ENCODE measurements around the gene ZNF302.
A peak's percentile ranks its signal among the peaks of the same experiment; 100 is the strongest.
"Not testable (repeated sequence)": the region's sequence is repeated elsewhere in the genome, so short reads cannot be mapped to it uniquely, and the experiment has no call there.

The ZNF302 gene

DNA sequence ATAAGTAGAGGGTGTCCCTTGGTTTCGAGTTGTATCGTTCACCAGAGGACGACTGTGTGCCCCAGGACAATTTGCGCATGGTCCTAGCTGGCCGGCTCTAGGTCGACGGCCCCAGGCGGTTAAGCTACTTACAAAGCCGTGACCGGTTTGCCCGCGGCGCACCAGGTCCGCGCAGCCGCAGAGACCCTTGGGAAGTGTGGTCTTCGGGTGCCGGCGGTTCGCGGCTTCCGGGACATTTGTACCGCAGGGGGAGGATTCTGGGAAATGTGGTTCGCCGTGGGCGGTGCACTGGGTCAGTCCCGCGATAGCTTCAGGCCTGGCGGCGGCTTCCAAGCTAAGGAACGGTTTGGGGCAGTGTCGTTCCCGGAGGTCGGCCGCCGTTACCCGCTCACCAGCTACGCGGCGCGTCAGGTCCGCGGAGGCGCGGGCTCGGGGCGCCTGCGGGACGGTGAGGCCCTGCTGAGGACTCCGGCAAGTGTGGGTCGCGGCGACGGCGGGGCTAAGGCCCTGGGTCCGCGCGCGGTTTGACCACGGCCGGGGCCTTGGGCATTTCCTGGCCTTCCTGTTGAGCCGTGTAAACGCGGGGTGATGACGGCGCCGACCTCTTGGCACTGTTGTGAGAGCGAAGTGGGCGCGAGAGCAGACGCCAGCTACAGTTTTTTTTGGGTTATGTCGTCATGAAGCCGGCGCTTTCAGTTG is at the start of gene ZNF302:
ZNF302 (plus strand) TSS at position 293 of the 699 bp plus-strand sequence. CDS start 1,127 bp downstream, outside the sequence.
- DNase-seq, result peak; percentile 97

DNA sequence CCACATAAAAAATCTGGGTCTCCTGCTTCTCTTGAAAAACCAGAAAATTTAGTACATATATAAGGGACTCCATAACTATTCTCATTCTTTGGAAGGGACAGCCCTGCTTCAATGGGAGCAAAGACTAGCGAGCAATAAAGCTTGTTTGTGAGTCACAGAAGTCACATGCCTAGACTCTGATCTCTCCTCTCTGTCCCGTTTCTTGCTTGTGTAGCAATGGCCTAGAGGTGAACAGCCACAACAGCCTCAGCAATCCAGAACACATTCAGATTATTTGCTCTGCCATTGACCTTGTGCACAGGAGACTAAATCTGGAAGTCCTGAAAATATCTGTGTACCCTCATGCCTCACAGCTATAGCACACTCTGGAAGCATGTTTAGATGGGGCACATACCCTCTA is 43.7 kb upstream of the ZNF302 start:
- no peak for DNase-seq

DNA sequence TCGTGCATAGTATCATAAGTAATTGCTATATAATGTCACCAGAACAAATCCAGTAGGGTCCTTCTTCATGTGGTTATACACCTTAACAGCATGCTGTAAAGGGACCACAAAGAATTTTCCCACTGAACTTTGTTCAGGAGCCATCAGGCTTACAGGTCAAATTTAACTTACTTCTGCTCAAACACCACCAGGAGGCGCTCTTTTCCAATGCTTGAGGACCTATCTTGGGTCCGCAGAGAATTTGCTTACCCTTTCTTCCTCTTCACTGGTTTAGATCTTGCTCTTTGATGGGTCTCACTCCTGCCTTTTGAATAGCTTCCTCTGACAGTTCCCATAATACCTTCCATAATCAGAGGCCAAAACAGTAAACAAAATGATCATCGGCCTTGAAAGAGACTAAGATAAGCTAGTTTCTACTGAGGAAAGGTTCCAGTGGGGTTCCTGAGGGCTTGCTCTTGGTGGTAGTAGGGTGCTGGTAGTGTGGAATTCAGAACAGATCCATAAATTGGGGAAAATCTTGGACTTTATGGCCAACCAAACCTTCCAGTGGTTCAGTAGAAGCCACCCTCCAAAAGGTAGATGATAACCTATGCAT is 37.9 kb upstream of the ZNF302 start:
- DNase-seq, result peak; percentile 78

- DNase-seq, result no peak
Observed at GRCh38 chr19:34642241-34642640, 35.2 kb upstream of the ZNF302 start.

DNA sequence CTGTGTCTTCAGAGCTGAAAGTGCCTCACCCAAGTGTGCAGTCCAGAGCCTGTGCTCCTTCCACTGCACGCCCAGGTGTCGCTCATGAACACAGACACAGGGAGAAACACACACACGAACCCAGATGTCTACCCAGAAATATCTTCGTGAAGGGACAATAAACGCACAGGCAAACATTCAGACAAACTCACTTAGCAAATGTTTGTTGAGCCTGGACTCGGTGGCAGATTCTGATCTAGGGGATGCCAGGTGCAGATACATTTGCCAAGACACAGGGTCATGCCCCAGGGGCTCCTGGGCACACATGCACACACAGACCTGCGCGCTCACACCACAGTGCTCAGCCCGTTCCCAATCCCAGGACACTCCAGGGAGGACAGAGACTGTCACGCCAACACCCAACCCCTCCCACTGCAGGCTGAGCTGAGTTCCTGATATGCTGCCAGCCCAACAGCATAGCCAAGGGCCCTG is 32.5 kb upstream of the ZNF302 start:
- DNase-seq, result no peak

GRCh38 chr19:34645551-34645950 is 31.9 kb upstream of the ZNF302 start:
- DNase-seq, result peak; percentile 18

DNA sequence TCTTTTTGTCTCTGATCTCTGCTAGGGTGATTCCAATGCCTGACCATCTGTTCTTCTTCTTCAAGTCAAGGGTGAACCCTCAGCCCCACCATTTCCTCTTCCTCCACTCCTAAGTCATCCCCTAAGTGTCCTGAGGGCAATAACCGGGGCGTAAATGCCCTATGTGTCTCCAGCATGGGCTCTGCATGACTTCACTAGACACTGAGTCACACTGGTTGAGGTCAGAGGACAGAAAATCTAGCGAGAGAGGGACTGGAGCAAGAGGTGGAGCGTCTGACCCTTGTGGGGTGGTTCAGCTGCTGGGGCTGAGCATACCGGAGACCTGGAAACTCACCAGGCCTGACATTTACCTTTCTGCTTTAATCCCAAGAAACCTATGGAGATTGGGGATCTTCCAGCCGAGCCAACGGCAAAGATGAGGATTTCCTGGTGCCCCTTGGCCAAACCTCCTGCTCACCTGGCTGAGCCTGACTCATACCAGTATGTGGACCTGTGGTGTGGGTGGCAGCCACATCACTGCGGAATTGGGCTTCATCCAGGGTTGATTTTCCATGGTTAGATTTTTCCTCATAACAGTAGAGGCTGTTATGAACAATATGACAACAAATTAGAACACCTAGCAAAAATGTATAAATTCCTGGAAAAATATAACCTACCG is 27.5 kb upstream of the ZNF302 start:
- no peak for DNase-seq

DNA sequence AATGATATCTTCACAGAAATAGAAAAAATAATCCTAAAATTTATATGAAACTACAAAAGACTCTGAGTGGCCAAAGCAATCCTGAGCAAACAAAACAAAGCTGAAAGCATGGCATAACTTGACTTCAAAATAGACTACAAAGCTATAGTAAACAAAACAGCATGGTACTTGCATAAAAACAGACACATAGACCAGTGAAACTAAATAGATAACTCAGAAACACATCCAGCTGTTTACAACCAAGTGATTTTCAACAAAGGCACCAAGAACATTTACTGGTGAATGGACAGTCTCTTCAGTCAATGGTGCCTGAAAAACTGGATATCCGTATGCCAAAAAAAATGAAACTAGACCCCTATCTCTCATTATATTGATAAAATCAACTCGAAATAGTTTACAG is 25.7 kb upstream of the ZNF302 start:
- no peak for DNase-seq

DNA sequence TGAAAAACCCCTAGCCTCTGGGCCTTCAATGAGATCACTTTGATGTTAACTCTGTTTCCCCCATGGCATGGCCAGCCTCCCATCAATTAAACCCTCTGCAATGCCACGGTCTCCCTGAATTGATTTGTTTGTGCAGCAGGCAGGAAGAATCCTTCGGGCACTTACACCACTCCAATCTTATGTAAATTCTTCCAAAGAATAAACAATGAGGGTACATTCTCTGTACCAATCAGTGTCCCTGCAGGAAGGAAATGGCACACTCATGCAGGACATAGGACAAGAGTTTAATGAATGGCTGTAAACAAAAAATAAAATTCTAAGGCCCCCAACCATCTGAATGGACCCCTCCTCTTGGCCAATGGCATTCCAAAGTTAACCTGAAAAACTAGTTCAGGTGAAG is 22.7 kb upstream of the ZNF302 start:
- DNase-seq, result no peak

- DNase-seq, result no peak
Observed at GRCh38 chr19:34655651-34656050, 21.8 kb upstream of the ZNF302 start.

DNA sequence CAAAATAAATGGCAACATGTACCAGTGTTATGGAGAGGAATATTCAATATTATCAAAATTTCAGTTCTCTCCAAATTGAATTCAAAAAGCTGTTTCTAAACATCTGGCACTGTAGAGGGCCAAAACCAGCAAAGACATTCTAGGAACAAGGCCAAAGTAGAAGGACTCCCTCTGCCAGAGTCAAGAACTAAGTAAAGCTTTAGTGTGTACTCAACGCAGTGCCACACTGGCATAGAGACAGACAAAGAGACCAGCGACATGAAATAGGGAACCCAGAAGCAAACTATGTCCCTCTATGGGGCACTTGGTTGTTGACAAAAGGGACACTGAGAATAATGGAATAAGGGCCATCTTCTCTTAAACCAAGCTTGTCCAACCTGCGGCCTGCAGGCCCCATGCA is 16.1 kb upstream of the ZNF302 start:
- no peak for DNase-seq

DNA sequence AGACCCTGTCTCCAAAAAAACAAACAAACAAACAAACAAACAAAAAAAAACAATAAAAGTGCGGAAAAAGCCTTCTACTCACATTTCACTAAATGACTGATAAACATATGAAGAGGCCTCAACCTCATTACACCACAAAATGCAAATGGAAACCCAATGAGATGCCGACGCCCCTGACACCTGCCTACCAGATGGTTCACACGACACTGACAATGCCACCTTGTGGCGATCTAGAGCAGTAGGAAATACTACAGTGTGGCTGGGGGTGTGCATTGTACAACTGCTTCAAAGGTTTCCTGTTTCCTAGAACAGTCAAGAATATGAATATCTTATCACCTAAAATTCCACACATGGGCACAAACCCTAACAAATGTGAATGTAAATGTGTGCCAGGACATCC is 14.6 kb upstream of the ZNF302 start:
- peak; percentile 33 for DNase-seq

- no peak for DNase-seq
Observed at GRCh38 chr19:34664168-34664567, 13.3 kb upstream of the ZNF302 start.

- no peak for DNase-seq
Observed at GRCh38 chr19:34664870-34665269, 12.6 kb upstream of the ZNF302 start.

DNA sequence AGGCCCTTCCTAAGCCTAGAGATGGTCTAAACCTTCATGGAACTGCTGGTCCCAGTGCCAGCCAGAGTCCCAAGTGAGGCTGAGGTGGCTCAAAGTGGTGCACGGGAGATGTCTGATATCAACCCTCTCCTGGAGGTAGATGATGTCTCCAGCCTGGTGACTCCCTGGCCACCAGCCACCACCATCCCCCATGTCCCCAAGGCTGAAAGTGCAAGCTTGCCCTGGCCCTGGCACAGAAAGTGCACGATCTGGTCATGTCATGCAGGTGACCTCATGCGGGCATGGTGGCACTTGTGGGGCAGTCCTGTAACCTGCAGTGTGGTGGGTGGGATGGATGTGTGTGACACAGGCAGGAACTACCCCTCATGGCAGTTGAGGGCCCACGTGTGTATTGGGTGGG is 12.2 kb upstream of the ZNF302 start:
- not testable (repeated sequence) for DNase-seq

DNA sequence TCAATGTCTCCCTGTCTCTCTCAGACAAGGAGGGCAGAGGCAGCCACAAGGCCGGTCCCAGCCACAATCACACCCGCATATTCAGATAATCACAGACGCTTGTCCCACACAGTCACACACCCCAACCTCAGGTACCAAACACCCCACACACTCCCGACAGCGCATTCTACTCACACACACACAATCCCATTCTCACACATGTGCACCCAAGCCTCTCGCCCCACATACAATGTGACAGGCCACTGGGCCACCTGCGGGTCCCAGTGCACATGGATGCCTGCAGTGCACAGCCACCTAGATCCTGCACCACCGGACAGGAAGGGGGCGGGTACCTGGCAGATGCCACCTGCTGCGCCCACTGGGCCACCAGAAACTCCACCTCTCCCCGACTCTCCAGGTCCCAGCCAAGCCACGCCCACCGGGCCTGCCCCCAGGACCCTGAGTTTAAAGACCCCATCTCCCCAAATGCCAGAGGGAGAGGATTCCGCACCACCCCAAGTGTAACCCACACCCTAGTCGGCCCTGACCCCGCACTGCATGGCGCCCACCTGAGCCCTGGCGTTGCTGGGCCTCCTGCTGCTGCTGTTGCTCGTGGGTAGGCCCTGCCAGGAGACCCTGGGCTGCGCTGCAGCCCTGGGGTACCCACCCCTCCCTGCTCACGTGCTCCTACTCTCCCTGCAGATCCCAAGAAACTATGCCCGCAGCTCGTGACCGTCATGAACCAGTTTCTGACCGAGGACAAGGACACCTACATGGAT is 11.1 kb upstream of the ZNF302 start:
- no peak for DNase-seq

- DNase-seq, result no peak
Observed at GRCh38 chr19:34666958-34667265, 10.6 kb upstream of the ZNF302 start.

GRCh38 chr19:34667349-34668076 is 10.0 kb upstream of the ZNF302 start:
- peak; percentile 41 for DNase-seq

DNA sequence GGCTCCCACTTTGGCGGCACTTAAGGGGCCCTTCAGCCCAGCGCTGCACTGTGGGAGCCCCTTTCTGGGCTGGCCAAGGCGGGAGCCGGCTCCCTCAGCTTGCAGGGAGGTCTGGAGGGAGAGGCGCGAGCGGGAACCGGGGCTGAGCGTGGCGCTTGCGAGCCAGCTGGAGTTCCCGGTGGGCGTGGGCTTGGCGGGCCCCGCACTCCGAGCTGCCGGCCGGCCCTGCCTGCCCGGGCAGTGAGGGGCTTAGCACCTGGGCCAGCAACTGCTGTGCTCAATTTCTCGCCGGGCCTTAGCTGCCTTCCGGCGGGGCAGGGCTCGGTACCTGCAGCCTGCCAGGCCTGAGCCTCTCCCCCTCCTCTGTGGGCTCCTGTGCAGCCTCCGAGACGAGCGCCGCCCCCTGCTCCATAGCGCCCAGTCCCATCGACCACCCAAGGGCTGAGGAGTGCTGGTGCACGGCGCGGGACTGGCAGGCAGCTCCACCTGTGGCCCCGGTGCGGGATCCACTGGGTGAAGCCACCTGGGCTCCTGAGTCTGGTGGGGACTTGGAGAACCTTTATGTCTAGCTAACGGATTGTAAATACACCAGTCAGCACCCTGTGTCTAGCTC is 9.3 kb upstream of the ZNF302 start:
- DNase-seq, result not testable (repeated sequence)

DNA sequence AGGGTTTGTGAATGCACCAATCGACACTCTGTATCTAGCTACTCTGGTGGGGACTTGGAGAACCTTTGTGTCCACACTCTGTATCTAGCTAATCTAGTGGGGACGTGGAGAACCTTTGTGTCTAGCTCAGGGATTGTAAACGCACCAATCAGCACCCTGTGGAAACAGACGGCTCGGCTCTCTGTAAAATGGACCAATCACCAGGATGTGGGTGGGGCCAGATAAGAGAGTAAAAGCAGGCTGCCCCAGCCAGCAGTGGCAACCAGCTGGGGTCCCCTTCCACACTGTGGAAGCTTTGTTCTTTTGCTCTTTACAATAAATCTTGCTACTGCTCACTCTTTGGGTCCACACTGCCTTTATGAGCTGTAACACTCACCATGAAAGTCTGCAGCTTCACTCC is 8.8 kb upstream of the ZNF302 start:
- DNase-seq, result not testable (repeated sequence)

GRCh38 chr19:34669305-34669704 is 8.2 kb upstream of the ZNF302 start:
- no peak for DNase-seq

GRCh38 chr19:34671972-34672371 is 5.5 kb upstream of the ZNF302 start:
- DNase-seq, result no peak

Measured in NCI-H146 (cell line).